Keratinocyte (primary cell): ENCODE data around the gene TFF3. TPM values are rescaled to one million over a fixed set of nuclear protein-coding genes. Genes with fewer than 3 reads are reported as not detected.

Experiments used
- DNase-seq: peaks from one replicate; pipeline ENCODE4 v3.0.0-alpha.2; 2011; ENCODE audit warnings: low read depth, missing footprints, low spot score
- FAIRE-seq: peaks from 2 replicates; lab custom pipeline; 2011; peaks lifted over from hg19 to GRCh38; lab: Jason Lieb, UNC
- H2AFZ ChIP-seq: 2 replicates; pipeline ENCODE4 v1.6.0; 2012; ENCODE audit warnings: low read length, control low read depth, inconsistent platforms; ENCODE audit not compliant: control insufficient read depth
- H3K27ac ChIP-seq: 2 replicates; pipeline ENCODE4 v1.5.1; 2011; ENCODE audit warnings: low read length; ENCODE audit not compliant: control insufficient read depth, insufficient read depth
- H3K27me3 ChIP-seq: 3 replicates; pipeline ENCODE4 v1.6.0; 2011; ENCODE audit warnings: low read length; ENCODE audit not compliant: control insufficient read depth, insufficient read depth; ENCODE audit errors: extremely low read depth
- H3K36me3 ChIP-seq, 2 experiments: 2 replicates in 1 of 2; 3 replicates in 1 of 2; pipeline ENCODE4 v1.5.1; 2011; ENCODE audit warnings: low read length in 2 of 2, mild to moderate bottlenecking in 1 of 2; ENCODE audit not compliant: control insufficient read depth in 2 of 2, insufficient read depth in 2 of 2; ENCODE audit errors: extremely low read depth in 1 of 2
- H3K4me1 ChIP-seq: 3 replicates; pipeline ENCODE4 v1.5.1; 2011; ENCODE audit warnings: low read length; ENCODE audit not compliant: control insufficient read depth, insufficient read depth; ENCODE audit errors: extremely low read depth
- H3K4me2 ChIP-seq: 3 replicates; pipeline ENCODE4 v1.6.0; 2011; ENCODE audit warnings: low read depth, low read length; ENCODE audit not compliant: control insufficient read depth, insufficient read depth; ENCODE audit errors: extremely low read depth
- H3K4me3 ChIP-seq, 3 experiments: fragments of 200-600 bp in 1 of 3; sonication (generic) in 1 of 3; 2 replicates in 2 of 3; 3 replicates in 1 of 3; pipeline ENCODE4 v1.5.1; 2011 to 2016; ENCODE audit warnings: low read length in 3 of 3, mild to moderate bottlenecking in 3 of 3, control low read depth in 2 of 3, inconsistent platforms in 1 of 3, low read depth in 1 of 3, mixed read lengths in 1 of 3, mixed run types in 1 of 3, moderate library complexity in 1 of 3; ENCODE audit not compliant: control insufficient read depth in 2 of 3, insufficient read depth in 2 of 3; ENCODE audit errors: extremely low read depth in 1 of 3
- H3K79me2 ChIP-seq: 2 replicates; pipeline ENCODE4 v1.6.0; 2012; ENCODE audit warnings: low read length; ENCODE audit not compliant: control insufficient read depth, insufficient read depth
- H3K9ac ChIP-seq: 3 replicates; pipeline ENCODE4 v1.6.0; 2011; ENCODE audit warnings: low read length; ENCODE audit not compliant: control insufficient read depth, insufficient read depth; ENCODE audit errors: extremely low read depth
- H3K9me1 ChIP-seq: 3 replicates; pipeline ENCODE4 v1.6.0; 2011; ENCODE audit warnings: low read length; ENCODE audit not compliant: control insufficient read depth, insufficient read depth; ENCODE audit errors: extremely low read depth
- H3K9me3 ChIP-seq: 2 replicates; pipeline ENCODE4 v1.5.1; 2012; ENCODE audit warnings: low read depth, low read length; ENCODE audit not compliant: control insufficient read depth
- H4K20me1 ChIP-seq: 3 replicates; pipeline ENCODE4 v1.6.0; 2011; ENCODE audit warnings: low read length; ENCODE audit not compliant: control insufficient read depth, insufficient read depth; ENCODE audit errors: extremely low read depth
- CTCF ChIP-seq, 3 experiments: IDR thresholded peaks in 1 of 3; conservative IDR thresholded peaks in 1 of 3; optimal IDR thresholded peaks in 1 of 3; 2 replicates in 2 of 3; 3 replicates in 1 of 3; pipeline versions ENCODE3 to v1.5.1; 2011; ENCODE audit warnings: low read length in 3 of 3, mild to moderate bottlenecking in 3 of 3, moderate library complexity in 2 of 3, control low read depth in 1 of 3, inconsistent platforms in 1 of 3; ENCODE audit not compliant: insufficient read depth in 2 of 3; ENCODE audit errors: extremely low read depth in 1 of 3
- EZH2 ChIP-seq: IDR thresholded peaks from one replicate; pipeline ENCODE4 v1.6.1; 2012; ENCODE audit warnings: inconsistent platforms, mild to moderate bottlenecking, low read length, moderate library complexity
- dilution Hi-C: fragments of 300-500 bp; cut with MboI; formaldehyde crosslinking; loops from one replicate; pipeline ENCODE4 v1.7.0; 2020; ENCODE audit warnings: low sequenced_read_pairs; ENCODE audit not compliant: extremely low pct_ligation_motif_present
- polyA plus RNA-seq, 5 experiments: library from polyadenylated mRNA; depleted of rRNA in 3 of 5; stranded (reverse) in 3 of 5; stranded (forward) in 1 of 5; unstranded in 1 of 5; fragments of >200 nt; gene quantifications; 1 replicate in 1 of 5; 2 replicates in 3 of 5; 3 replicates in 1 of 5; pipeline versions ENCODE4 v1.2.1 to v1.2.3, GENCODE V29; 2011 to 2012; ENCODE audit warnings: missing spikeins in 2 of 5, low read depth in 1 of 5, low replicate concordance in 1 of 5

TFF3 gene
- polyA plus RNA-seq, 1 donor (not counting 4 experiments of a cell fraction or from before 2014, with no cell fraction given), result not detected

- TF ChIP-seq CTCF (optimal IDR thresholded peaks at IDR 0.05 in 1 of 3, IDR thresholded peaks at IDR 0.05 in 1 of 3, conservative IDR thresholded peaks at IDR 0.05 in 1 of 3; ENCODE audit: extremely low read depth in 1 of 3, insufficient read depth in 2 of 3, low read length in 3 of 3), result no peak
- TF ChIP-seq EZH2, result no peak
- Histone ChIP-seq H4K20me1 (no peaks in the 10 kb centered on the region), H3K27ac (no peak overlapping the region), H3K9me3 (no peaks in the 10 kb centered on the region), H3K4me3 (no peak overlapping the region), H3K4me1 (peaks cover 2% of the 10 kb centered on the region), H3K79me2 (no peaks in the 10 kb centered on the region), H3K27me3 (peaks cover 6% of the 10 kb centered on the region), H3K4me2 (no peak overlapping the region), H2AFZ (no peak overlapping the region), H3K9ac (no peak overlapping the region), H3K36me3 (no peaks in the 10 kb centered on the region), H3K9me1 (no peaks in the 10 kb centered on the region)
- FAIRE-seq, result no peak
- DNase-seq, result no peak
- dilution Hi-C loops, result no loop called here
Observed at GRCh38 chr21:42307106-42307505, 8.1 kb downstream of the TFF3 start.

- Histone ChIP-seq H3K27me3 (peaks cover 6% of the 10 kb centered on the region), H4K20me1 (no peaks in the 10 kb centered on the region), H3K36me3 (no peaks in the 10 kb centered on the region), H3K27ac (no peak overlapping the region), H3K79me2 (no peaks in the 10 kb centered on the region), H3K9me1 (no peaks in the 10 kb centered on the region), H3K9ac (no peak overlapping the region), H3K4me2 (no peak overlapping the region), H3K4me1 (peaks cover 2% of the 10 kb centered on the region), H3K9me3 (no peaks in the 10 kb centered on the region), H2AFZ (no peak overlapping the region), H3K4me3 (no peak overlapping the region)
- FAIRE-seq, result no peak
- DNase-seq, result no peak
- TF ChIP-seq EZH2 (no peak), CTCF (optimal IDR thresholded peaks at IDR 0.05 in 1 of 3, IDR thresholded peaks at IDR 0.05 in 1 of 3, conservative IDR thresholded peaks at IDR 0.05 in 1 of 3; ENCODE audit: extremely low read depth in 1 of 3, insufficient read depth in 2 of 3, low read length in 3 of 3) (no peak)
- dilution Hi-C loops, result no loop called here
Observed at GRCh38 chr21:42306366-42307035, 8.7 kb downstream of the TFF3 start.
